Stromal cell of bone marrow (primary cell): ENCODE measurements around the gene DERL2.

Experiments
- DNase-seq: peaks from one replicate; pipeline ENCODE4 v3.0.0-alpha.2; 2012; ENCODE audit warnings: low read depth

The DERL2 gene

GRCh38 chr17:5501685-5502084 is 15.7 kb upstream of the DERL2 start:
- no peak for DNase-seq

- DNase-seq, result peak; percentile 65
Measured at GRCh38 chr17:5500589-5501391, 14.8 kb upstream of the DERL2 start.

GRCh38 chr17:5500247-5500588 is 14.2 kb upstream of the DERL2 start:
- no peak for DNase-seq

GRCh38 chr17:5499476-5500231 is 13.7 kb upstream of the DERL2 start:
- no peak for DNase-seq

- DNase-seq, result no peak
Measured at GRCh38 chr17:5492970-5493369, 7.0 kb upstream of the DERL2 start.

- no peak for DNase-seq
Measured at GRCh38 chr17:5488752-5489151, 2.8 kb upstream of the DERL2 start.

- peak; percentile 99 for DNase-seq
Measured at GRCh38 chr17:5486206-5487124, 487 bp upstream of the DERL2 start, which contains the start of gene MIS12. Gene MIS12 (plus strand): TSS chr17:5486566. CDS start chr17:5488863, 2,297 bp downstream.

- no peak for DNase-seq
Measured at GRCh38 chr17:5481451-5481850, 4.5 kb downstream of the DERL2 start.

GRCh38 chr17:5480962-5481361 is 5.0 kb downstream of the DERL2 start:
- DNase-seq, result no peak

- DNase-seq, result no peak
Measured at GRCh38 chr17:5478992-5479391, 7.0 kb downstream of the DERL2 start.

GRCh38 chr17:5473906-5474305 is 12.1 kb downstream of the DERL2 start:
- DNase-seq, result no peak

- DNase-seq, result no peak
Measured at GRCh38 chr17:5472511-5472910, 13.5 kb downstream of the DERL2 start.

- DNase-seq, result no peak
Measured at GRCh38 chr17:5468075-5468473, 17.9 kb downstream of the DERL2 start.

GRCh38 chr17:5467416-5467815 is 18.6 kb downstream of the DERL2 start:
- no peak for DNase-seq

GRCh38 chr17:5466295-5466694 is 19.7 kb downstream of the DERL2 start:
- no peak for DNase-seq

- DNase-seq, result no peak
Measured at GRCh38 chr17:5464717-5465507, 21.1 kb downstream of the DERL2 start.

GRCh38 chr17:5446786-5447185 is 39.2 kb downstream of the DERL2 start:
- DNase-seq, result no peak

GRCh38 chr17:5444209-5444608 is 41.8 kb downstream of the DERL2 start:
- no peak for DNase-seq

- DNase-seq, result no peak
Measured at GRCh38 chr17:5443728-5444127, 42.2 kb downstream of the DERL2 start.

- no peak for DNase-seq
Measured at GRCh38 chr17:5439446-5439764, 46.6 kb downstream of the DERL2 start.

- peak; percentile 82 for DNase-seq
Measured at GRCh38 chr17:5438716-5439445, 47.1 kb downstream of the DERL2 start, which contains the start of gene C1QBP. Gene C1QBP (minus strand): TSS chr17:5439155. CDS start chr17:5439073, 82 bp downstream.
